HG03354 (cell line): ENCODE measurements around the gene LCN9.
"Not testable (repeated sequence)": the region's sequence is repeated elsewhere in the genome, so short reads cannot be mapped to it uniquely, and the experiment has no call there.

Experiments
- ATAC-seq: cut with Tn5 transposase; IDR thresholded peaks from one replicate; pipeline ENCODE4 v1.9.1; 2021; ENCODE audit warnings: mild to moderate bottlenecking; ENCODE audit not compliant: unreplicated experiment, poor library complexity, severe bottlenecking

The LCN9 gene

GRCh38 chr9:135644631-135645218 is 18.4 kb upstream of the LCN9 start:
- ATAC-seq: no peak

- ATAC-seq: no peak
Observed at GRCh38 chr9:135647884-135648283, 15.2 kb upstream of the LCN9 start.

- ATAC-seq: no peak
Observed at GRCh38 chr9:135648494-135649410, 14.4 kb upstream of the LCN9 start.

GRCh38 chr9:135649508-135649907 is 13.6 kb upstream of the LCN9 start:
- ATAC-seq: no peak

GRCh38 chr9:135650408-135650807 is 12.7 kb upstream of the LCN9 start:
- ATAC-seq: no peak

GRCh38 chr9:135655317-135655716 is 7.8 kb upstream of the LCN9 start:
- ATAC-seq: no peak

- no peak for ATAC-seq
Observed at GRCh38 chr9:135657416-135657815, 5.7 kb upstream of the LCN9 start.

GRCh38 chr9:135659252-135659651 is 3.9 kb upstream of the LCN9 start:
- no peak for ATAC-seq

GRCh38 chr9:135660407-135660806 is 2.7 kb upstream of the LCN9 start:
- ATAC-seq: no peak

- no peak for ATAC-seq
Observed at GRCh38 chr9:135661816-135662560, 1.1 kb upstream of the LCN9 start.

- ATAC-seq: no peak
Observed at GRCh38 chr9:135663451-135663770, 302 bp downstream of the LCN9 start.

GRCh38 chr9:135663857-135664256 is 748 bp downstream of the LCN9 start:
- ATAC-seq: no peak

- no peak for ATAC-seq
Observed at GRCh38 chr9:135664266-135664665, 1.2 kb downstream of the LCN9 start.

- no peak for ATAC-seq
Observed at GRCh38 chr9:135664801-135665794, 2.0 kb downstream of the LCN9 start.

GRCh38 chr9:135665795-135666189 is 2.7 kb downstream of the LCN9 start:
- ATAC-seq: no peak

GRCh38 chr9:135666534-135667462 is 3.7 kb downstream of the LCN9 start:
- no peak for ATAC-seq

GRCh38 chr9:135667463-135668001 is 4.4 kb downstream of the LCN9 start:
- ATAC-seq: no peak

- not testable (repeated sequence) for ATAC-seq
Observed at GRCh38 chr9:135669018-135669417, 5.9 kb downstream of the LCN9 start.
